DMS 273 (cell line): ENCODE measurements around the gene PRX.
"Not testable (repeated sequence)": the region's sequence is repeated elsewhere in the genome, so short reads cannot be mapped to it uniquely, and the experiment has no call there.

ENCODE experiments used
- DNase-seq: peaks from one replicate; lab custom pipeline; 2025; ENCODE audit not compliant: unreplicated experiment; lab: John Stamatoyannopoulos, UW

PRX gene

DNA sequence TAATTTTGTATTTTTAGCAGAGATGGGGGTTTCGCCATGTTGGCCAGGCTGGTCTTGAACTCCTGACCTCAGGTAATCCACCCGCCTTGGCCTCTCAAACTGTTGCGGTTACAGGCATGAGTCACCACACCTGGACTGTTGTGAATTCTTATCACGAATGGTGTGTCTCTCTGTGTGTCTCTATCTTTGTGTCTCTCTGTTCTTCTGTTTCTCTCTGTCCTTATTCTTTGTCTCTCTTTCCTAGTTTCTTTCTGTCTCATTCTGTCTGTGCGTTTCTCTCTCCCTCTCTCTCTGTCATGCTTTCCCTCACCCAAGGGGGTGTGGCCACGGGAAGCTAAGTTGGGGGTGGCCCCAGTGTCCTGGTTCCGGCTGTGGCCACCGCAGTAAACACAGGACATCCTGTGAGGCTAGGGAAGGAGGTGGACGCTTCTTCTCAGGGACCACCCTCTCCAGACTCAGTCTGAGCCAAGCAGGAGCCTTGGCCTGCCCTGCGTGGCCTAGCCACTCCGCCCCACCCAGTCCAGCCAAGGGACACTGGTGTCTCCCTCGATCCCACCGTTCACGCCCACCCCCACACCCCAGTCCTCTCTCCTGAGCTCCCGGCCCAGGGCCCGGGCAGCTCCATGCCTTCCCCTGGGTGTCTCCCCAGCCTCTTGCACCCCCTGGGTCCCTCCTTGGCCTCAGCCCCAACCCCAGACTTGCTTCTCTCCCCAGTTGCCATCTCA is 3.9 kb upstream of the PRX start:
- no peak for DNase-seq

GRCh38 chr19:40415768-40416167 is 2.6 kb upstream of the PRX start:
- no peak for DNase-seq

DNA sequence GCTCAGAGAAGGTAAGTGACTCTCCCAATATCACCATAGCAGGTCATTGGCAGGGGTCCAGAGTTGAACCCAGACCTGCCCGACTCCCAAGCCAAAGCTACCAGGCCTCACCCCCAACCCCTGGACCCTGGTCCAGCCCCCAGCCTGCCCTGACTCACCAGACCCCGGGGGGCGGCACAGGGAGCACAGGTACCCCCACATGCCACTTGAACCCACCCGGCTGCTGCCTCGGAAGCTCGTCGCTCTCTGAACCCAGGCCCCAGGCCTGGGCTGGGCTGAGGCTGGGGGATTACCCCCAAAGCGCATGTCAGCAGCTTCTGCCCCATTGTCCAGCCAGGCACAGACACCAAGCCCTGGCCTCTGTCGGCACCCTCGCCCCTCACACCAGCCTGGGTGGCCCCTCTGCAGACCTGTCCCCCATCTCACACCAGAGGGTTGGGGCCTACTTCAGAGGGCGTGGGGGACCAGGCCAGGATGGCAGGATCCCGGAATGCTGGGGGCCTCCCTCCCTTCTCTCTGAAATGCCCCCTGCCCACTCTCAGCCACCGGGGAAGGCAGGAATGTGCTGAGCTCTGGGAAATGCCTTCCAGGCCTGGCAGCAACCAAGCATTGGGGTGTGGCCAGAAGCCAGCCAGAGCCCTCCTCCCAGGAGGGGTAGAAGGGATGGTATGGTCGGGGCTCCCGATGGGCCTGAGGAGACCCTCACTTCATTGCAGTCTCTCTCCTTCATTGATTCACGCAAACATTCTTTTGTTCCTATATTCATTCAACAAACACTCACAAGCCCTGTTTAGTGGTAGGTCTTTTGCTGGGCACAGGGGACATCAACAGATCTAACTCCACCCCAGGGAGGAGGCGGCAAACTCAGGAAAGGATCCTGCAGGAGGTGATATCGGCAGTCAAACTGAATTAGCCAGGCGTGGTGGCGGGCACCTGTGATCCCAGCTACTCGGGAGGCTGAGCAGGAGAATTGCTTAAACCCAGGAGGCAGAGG is 1.7 kb upstream of the PRX start:
- no peak for DNase-seq

DNA sequence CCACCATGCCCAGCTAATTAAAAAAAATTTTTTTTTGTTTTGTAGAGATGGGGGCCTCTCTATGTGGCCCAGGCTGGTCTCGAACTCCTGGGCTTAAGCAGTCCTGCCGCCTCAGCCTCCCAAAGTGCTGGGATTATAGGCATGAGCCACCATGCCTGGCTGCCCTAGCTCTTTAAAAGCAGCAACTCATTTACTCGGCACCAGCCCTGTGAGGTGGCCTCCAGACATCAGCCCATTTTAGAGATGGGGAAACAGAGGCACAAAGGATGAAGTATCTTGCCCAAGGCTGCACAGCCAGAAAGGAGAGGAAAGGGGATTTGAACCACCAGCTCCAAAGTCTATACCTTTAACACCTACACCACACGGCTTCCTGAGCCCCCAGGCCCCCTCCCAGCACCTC is 312 bp downstream of the PRX start:
- no peak for DNase-seq

DNA sequence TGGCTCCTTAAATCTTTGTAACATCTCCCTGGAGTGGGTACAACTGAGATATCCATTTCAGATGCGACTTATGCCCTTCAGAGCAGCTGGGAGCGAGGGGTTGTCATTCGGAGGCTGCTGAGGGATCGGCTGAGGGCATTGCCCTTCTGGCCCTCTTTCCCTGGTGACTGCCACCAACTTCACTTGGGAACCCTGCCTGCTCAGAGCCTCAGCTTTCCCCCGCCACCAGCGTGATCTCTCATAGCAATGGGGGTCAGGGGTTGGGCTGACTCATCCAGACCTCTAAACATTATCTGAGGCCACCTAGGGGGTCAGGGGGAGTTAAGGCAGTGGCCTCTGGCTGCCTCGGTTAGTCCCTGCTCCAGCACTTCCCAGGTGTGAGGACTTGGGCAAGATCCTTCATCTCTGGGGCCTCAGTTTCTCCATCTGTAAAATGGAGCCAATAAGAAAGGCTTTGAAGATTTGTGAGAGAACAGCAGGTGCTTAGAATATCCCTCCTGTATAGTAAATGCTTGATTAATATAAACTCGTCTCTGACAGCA is 1.1 kb downstream of the PRX start:
- DNase-seq, result no peak

DNA sequence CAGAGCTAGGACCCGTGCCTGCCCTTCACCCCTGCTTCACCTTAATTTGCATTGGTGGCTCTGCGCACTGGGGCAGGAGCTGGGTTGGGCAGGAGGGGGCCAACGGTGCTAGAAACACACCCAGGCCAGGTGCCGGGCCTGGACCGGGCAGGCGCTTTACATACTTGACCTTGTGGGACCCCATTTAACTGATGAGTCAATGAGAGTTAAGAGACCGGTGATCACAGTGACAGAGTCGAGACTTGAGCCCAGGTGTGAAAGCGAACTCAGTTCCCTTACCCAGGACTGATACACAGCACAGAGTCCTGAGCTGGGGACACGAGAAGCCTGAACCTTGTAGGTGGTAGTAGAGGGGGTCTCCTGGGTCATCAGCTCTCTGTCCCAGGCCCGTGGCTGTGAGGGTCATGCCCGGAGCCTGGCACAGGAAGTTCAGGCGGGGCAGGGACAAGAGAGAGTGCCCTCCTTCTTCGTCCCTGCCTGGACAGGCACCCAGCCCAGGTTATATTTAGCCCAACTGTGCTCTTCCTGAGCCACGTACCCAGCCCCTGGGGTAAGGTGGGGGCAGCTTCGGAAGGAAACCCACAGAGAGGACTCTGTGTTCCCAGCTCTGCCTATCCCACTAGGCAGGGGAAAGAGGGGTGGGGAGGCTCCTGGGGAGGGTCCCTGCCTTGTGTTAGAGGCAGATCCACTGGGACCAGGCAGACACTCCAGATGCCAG is 1.9 kb downstream of the PRX start:
- no peak for DNase-seq

GRCh38 chr19:40410030-40410389 is 3.2 kb downstream of the PRX start:
- peak; percentile 43 for DNase-seq

- not testable (repeated sequence) for DNase-seq
These were observed 4.6 kb downstream of the PRX start for GRCh38 chr19:40408598-40408925.

GRCh38 chr19:40407714-40408597 is 5.2 kb downstream of the PRX start:
- no peak for DNase-seq

GRCh38 chr19:40403262-40403984 is 9.8 kb downstream of the PRX start:
- peak; percentile 89 for DNase-seq

GRCh38 chr19:40400559-40400958 is 12.6 kb downstream of the PRX start:
- DNase-seq, result no peak

DNA sequence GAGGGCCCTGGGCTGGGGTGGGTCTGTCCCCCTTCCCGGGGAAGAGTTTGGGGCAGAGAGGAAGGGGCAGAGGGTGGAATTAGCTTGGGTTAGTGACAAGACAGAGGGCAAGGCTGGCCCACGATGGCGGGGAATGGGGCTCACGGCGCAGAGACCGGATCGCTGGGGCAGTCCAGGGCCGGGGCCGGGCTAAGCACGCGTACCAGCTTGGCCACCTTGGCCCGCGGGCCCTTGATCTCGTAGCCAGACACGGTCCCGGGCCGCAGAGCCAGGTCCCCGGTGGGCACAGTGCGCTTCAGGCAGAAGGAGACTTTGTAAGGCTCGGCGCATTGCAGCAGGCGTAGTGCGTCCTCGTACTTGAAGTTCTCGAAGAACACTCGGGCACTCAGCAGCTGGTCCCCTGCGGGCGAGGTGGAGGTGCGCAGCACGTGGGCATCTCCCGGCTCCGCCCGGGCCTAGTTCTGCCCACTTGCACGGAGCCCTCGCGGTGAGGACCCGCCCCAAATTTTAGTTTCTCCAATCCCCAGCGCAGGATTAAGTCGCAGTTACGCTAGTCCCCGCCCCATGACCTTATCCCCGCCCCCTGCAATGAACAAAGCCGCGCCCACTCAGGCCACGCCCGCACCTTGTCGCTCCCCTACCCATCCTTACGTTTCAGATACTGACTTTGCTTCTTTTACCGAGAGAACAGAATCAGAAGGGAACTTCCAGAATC is 14.6 kb downstream of the PRX start:
- DNase-seq, result no peak

- DNase-seq, result no peak
These were observed 15.6 kb downstream of the PRX start for GRCh38 chr19:40397568-40397906.

GRCh38 chr19:40396886-40397567 is 16.2 kb downstream of the PRX start:
- no peak for DNase-seq

GRCh38 chr19:40395956-40396355 is 17.2 kb downstream of the PRX start:
- no peak for DNase-seq

DNA sequence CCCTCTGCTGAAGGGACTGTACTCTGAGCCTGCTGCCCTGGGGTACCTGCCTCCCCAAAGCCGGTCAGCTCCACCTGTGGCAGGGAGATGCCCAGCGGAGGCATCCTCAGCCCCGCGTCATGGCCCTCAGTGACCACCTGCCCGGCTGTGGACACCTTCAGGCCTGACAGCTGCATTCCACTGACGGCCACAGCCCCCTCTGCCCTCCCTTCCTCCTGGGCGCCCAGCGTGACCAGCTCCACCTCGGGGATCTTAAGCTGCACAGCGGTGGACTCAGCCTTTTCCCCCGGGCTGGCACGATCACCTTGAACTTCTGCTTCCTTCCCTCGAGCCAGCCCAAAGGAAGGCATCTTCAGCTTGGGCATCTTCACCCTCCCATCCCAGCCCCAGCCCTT is 18.4 kb downstream of the PRX start:
- DNase-seq, result no peak

- no peak for DNase-seq
These were observed 19.0 kb downstream of the PRX start for GRCh38 chr19:40393894-40394815.
